IMR-90 (cell line): ENCODE data around the gene TRIM26. TPM values are rescaled to one million over a fixed set of nuclear protein-coding genes. Genes with fewer than 3 reads are reported as not detected.

Source experiments
- ATAC-seq: fragments of 200-7000 bp; cut with Tn5 transposase; 2 replicates; pipeline ENCODE4 v1.9.1; 2020; ENCODE audit warnings: low read depth, mild to moderate bottlenecking, moderate library complexity
- BruUV-seq: library from RNA; stranded (reverse); fragments of 400-500 nt; replicated peaks from 2 replicates; lab custom pipeline; 2021; lab: Mats Ljungman, UMichigan
- CTCF ChIA-PET: fragments of 300-600 bp; formaldehyde crosslinking; extraction: SDS; loops from one replicate; lab custom pipeline; 2021; ENCODE audit warnings: antibody characterized with exemption; lab: Yijun Ruan, JAX
- POLR2A ChIA-PET: fragments of 300-600 bp; sonication (Branson Sonifier 250); formaldehyde crosslinking; loops from one replicate; lab custom pipeline; 2022; ENCODE audit warnings: antibody characterized with exemption; ENCODE audit not compliant: unreplicated experiment; lab: Charles Lee
- DNase-seq: peaks from one replicate; pipeline ENCODE4 v3.0.0; 2013
- H2AFZ ChIP-seq: replicated peaks from 2 replicates; pipeline ENCODE3; 2013; ENCODE audit warnings: low read length, mild to moderate bottlenecking; ENCODE audit not compliant: poor library complexity
- H2AK5ac ChIP-seq: 2 replicates; pipeline ENCODE4 v1.6.1; 2013; ENCODE audit warnings: low read depth, low read length, inconsistent platforms
- H2AK9ac ChIP-seq: replicated peaks from 2 replicates; pipeline ENCODE3; 2013; ENCODE audit warnings: mild to moderate bottlenecking, low read depth, low read length, moderate library complexity; ENCODE audit not compliant: poor library complexity
- H2BK120ac ChIP-seq: 2 replicates; pipeline ENCODE4 v1.6.1; 2013; ENCODE audit warnings: low read depth, low read length, inconsistent platforms
- H2BK15ac ChIP-seq: 3 replicates; pipeline ENCODE4 v1.6.1; 2013; ENCODE audit warnings: low read depth, low read length, inconsistent platforms
- H2BK20ac ChIP-seq: 2 replicates; pipeline ENCODE4 v1.6.1; 2013; ENCODE audit warnings: low read depth, mild to moderate bottlenecking, inconsistent platforms, low read length, moderate library complexity
- H2BK5ac ChIP-seq: 2 replicates; pipeline ENCODE4 v1.6.1; 2013; ENCODE audit warnings: mild to moderate bottlenecking, low read depth, low read length, inconsistent platforms; ENCODE audit not compliant: poor library complexity, severe bottlenecking
- H3K14ac ChIP-seq: replicated peaks from 2 replicates; pipeline ENCODE4 v1.6.1; 2013; ENCODE audit warnings: low read depth, low read length, inconsistent platforms
- H3K18ac ChIP-seq: 2 replicates; pipeline ENCODE4 v1.6.1; 2013; ENCODE audit warnings: low read depth, low read length, control low read depth
- H3K23ac ChIP-seq: 2 replicates; pipeline ENCODE4 v1.6.1; 2013; ENCODE audit warnings: low read depth, low read length, inconsistent platforms
- H3K27ac ChIP-seq: 2 replicates; pipeline ENCODE4 v1.5.1; 2013; ENCODE audit warnings: mild to moderate bottlenecking, control low read depth, low read length; ENCODE audit not compliant: insufficient read depth
- H3K27me3 ChIP-seq: 2 replicates; pipeline ENCODE4 v1.6.1; 2013; ENCODE audit warnings: low read length; ENCODE audit not compliant: control insufficient read depth, insufficient read depth
- H3K36me3 ChIP-seq: 2 replicates; pipeline ENCODE4 v1.6.1; 2013; ENCODE audit warnings: low read length, mixed read lengths; ENCODE audit not compliant: control insufficient read depth, insufficient read depth
- H3K4ac ChIP-seq: 2 replicates; pipeline ENCODE4 v1.6.1; 2013; ENCODE audit warnings: low read depth, low read length, inconsistent platforms
- H3K4me1 ChIP-seq: 2 replicates; pipeline ENCODE4 v1.6.1; 2013; ENCODE audit warnings: low read length, mixed read lengths; ENCODE audit not compliant: control insufficient read depth, insufficient read depth
- H3K4me2 ChIP-seq: 2 replicates; pipeline ENCODE4 v1.6.1; 2013; ENCODE audit warnings: low read depth, mild to moderate bottlenecking, control low read depth, low read length, moderate library complexity
- H3K4me3 ChIP-seq: 2 replicates; pipeline ENCODE4 v1.5.1; 2013; ENCODE audit warnings: low read depth, mild to moderate bottlenecking, control low read depth, low read length, moderate library complexity; ENCODE audit not compliant: insufficient read depth
- H3K56ac ChIP-seq: 2 replicates; pipeline ENCODE4 v1.6.1; 2013; ENCODE audit warnings: low read length, inconsistent platforms; ENCODE audit not compliant: insufficient read depth; ENCODE audit errors: extremely low read depth
- H3K79me1 ChIP-seq, 2 experiments: 2 replicates each; pipeline ENCODE4 v1.6.1; 2013; ENCODE audit warnings: low read length in 2 of 2, inconsistent platforms in 1 of 2, low read depth in 1 of 2
- H3K9ac ChIP-seq: 2 replicates; pipeline ENCODE4 v1.6.1; 2013; ENCODE audit warnings: low read depth, low read length, control low read depth
- H3K9me1 ChIP-seq: 2 replicates; pipeline ENCODE4 v1.6.1; 2013; ENCODE audit warnings: low read length, inconsistent platforms; ENCODE audit not compliant: insufficient read depth
- H3K9me3 ChIP-seq: 2 replicates; pipeline ENCODE4 v1.6.1; 2013; ENCODE audit warnings: low read length; ENCODE audit not compliant: control insufficient read depth, insufficient read depth
- H4K20me1 ChIP-seq: 2 replicates; pipeline ENCODE4 v1.6.1; 2013; ENCODE audit warnings: low read length, inconsistent platforms; ENCODE audit not compliant: insufficient read depth
- H4K5ac ChIP-seq: 2 replicates; pipeline ENCODE4 v1.6.1; 2013; ENCODE audit warnings: mild to moderate bottlenecking, low read depth, low read length, control low read depth
- H4K8ac ChIP-seq, 2 experiments: 2 replicates each; pipeline ENCODE4 v1.6.1; 2013; ENCODE audit warnings: low read depth in 2 of 2, low read length in 2 of 2, control low read depth in 1 of 2, inconsistent platforms in 1 of 2
- H4K91ac ChIP-seq: 2 replicates; pipeline ENCODE4 v1.6.1; 2013; ENCODE audit warnings: low read depth, low read length, inconsistent platforms; ENCODE audit not compliant: insufficient read depth
- BHLHE40 ChIP-seq: fragments of 150-350 bp; IDR thresholded peaks from 2 replicates; pipeline ENCODE4 v1.6.1; 2016; ENCODE audit warnings: mild to moderate bottlenecking, low read depth, low read length
- CHD1 ChIP-seq: IDR thresholded peaks from 2 replicates; pipeline ENCODE4 v1.6.1; 2012; ENCODE audit warnings: low read depth, low read length, improper control_type of control experiment
- FOS ChIP-seq: fragments of 150-350 bp; IDR thresholded peaks from 2 replicates; pipeline ENCODE4 v1.6.1; 2016; ENCODE audit warnings: low read depth, low read length
- MAFK ChIP-seq: IDR thresholded peaks from 2 replicates; pipeline ENCODE4 v1.6.1; 2012; ENCODE audit warnings: low read depth, low read length, improper control_type of control experiment
- MAZ ChIP-seq: IDR thresholded peaks from 2 replicates; pipeline ENCODE4 v1.6.1; 2012; ENCODE audit warnings: low read depth, mild to moderate bottlenecking, low read length, improper control_type of control experiment, moderate library complexity, borderline replicate concordance
- MXI1 ChIP-seq: IDR thresholded peaks from 2 replicates; pipeline ENCODE4 v1.6.1; 2012; ENCODE audit warnings: low read depth, mild to moderate bottlenecking, low read length, moderate library complexity, borderline replicate concordance
- RCOR1 ChIP-seq: IDR thresholded peaks from 2 replicates; pipeline ENCODE4 v1.6.1; 2012; ENCODE audit warnings: mild to moderate bottlenecking, low read length, improper control_type of control experiment; ENCODE audit not compliant: insufficient replicate concordance
- SMC3 ChIP-seq: fragments of 150-350 bp; IDR thresholded peaks from 2 replicates; pipeline ENCODE4 v1.6.1; 2016; ENCODE audit warnings: low read depth, mild to moderate bottlenecking, antibody characterized with exemption, low read length, moderate library complexity
- WGBS, 2 experiments: methylation state at CpG; one replicate each; pipeline versions ENCODE4 v1.1.5 to v1.1.7; 2013; ENCODE audit warnings: missing lambda C conversion rate in 2 of 2; ENCODE audit not compliant: insufficient read length in 1 of 2; ENCODE audit errors: extremely low coverage in 2 of 2; 5-methylcytosine and 5-hydroxymethylcytosine counted together
- dilution Hi-C: fragments of 300-500 bp; cut with HindIII; formaldehyde crosslinking; loops from one replicate; pipeline ENCODE4 v1.14.3; 2018; ENCODE audit warnings: low sequenced_read_pairs; ENCODE audit not compliant: unreplicated experiment
- in situ Hi-C: fragments of 300-500 bp; cut with MboI; formaldehyde crosslinking; loops from 3 replicates; pipeline ENCODE4 v1.14.3; 2019; ENCODE audit warnings: low sequenced_read_pairs, inconsistent platforms, mixed read lengths
- intact Hi-C: fragments of 100-400 bp; cut with micrococcal nuclease; formaldehyde crosslinking; loops from 2 replicates; pipeline ENCODE4 v1.10.0; 2022
- polyA plus RNA-seq, 3 experiments: library from polyadenylated mRNA; depleted of rRNA; stranded (reverse); fragments of >200 nt; gene quantifications; 2 replicates each; pipeline ENCODE4 v1.2.3, GENCODE V29; 2012; ENCODE audit warnings: low replicate concordance in 1 of 3
- total RNA-seq: library from RNA; depleted of rRNA; stranded (reverse); fragments of >200 nt; gene quantifications from 2 replicates; pipeline ENCODE4 v1.2.3, GENCODE V29; 2012

Gene TRIM26
- total and polyA plus RNA-seq, 2 of the 4 experiments (the other 2 are of a cell fraction): 22.6 to 23.8 TPM

- CTCF ChIA-PET: no interaction called here
These were observed 66.1 kb downstream of the TRIM26 start for GRCh38 chr6:30147096-30147495.

More at GRCh38 chr6:30147096-30147495, 66.1 kb downstream of the TRIM26 start:
- H3K4ac ChIP-seq: no peak overlapping the region
- no peak overlapping the region for H2AK9ac ChIP-seq
- no peak overlapping the region for H3K14ac ChIP-seq
- H3K4me1 ChIP-seq: no peaks in the 10 kb centered on the region
- no peaks in the 10 kb centered on the region for H4K20me1 ChIP-seq
- no peak overlapping the region for H3K4me2 ChIP-seq
- H3K27ac ChIP-seq: no peak overlapping the region
- no peak overlapping the region for H2BK120ac ChIP-seq
- H2BK15ac ChIP-seq: no peak overlapping the region
- no peak overlapping the region for H4K91ac ChIP-seq
- no peak overlapping the region for H4K8ac ChIP-seq
- H3K4me3 ChIP-seq: no peak overlapping the region
- H2BK20ac ChIP-seq: no peak overlapping the region
- no peak overlapping the region for H3K56ac ChIP-seq
- no peak for TF ChIP-seq CHD1
- TF ChIP-seq MAZ: no peak
- TF ChIP-seq BHLHE40: no peak
- TF ChIP-seq MAFK: no peak
- no peak for TF ChIP-seq SMC3
- TF ChIP-seq FOS: no peak
- no peak for TF ChIP-seq MXI1
- no peak for TF ChIP-seq RCOR1
- no TSS peak for BruUV-seq
- H3K9ac ChIP-seq: no peak overlapping the region
- H2AK5ac ChIP-seq: no peak overlapping the region
- DNase-seq (no peak), ATAC-seq (no peak)
- no peak overlapping the region for H2AFZ ChIP-seq
- H3K23ac ChIP-seq: no peak overlapping the region
- POLR2A ChIA-PET: no interaction called here
- dilution Hi-C loops (no loop called here), intact Hi-C loops (no loop called here), in situ Hi-C loops (no loop called here)
- H3K9me1 ChIP-seq: no peaks in the 10 kb centered on the region
- WGBS, 2 experiments: no CpG with 5 or more reads among the region's 3 CpGs
- no peak overlapping the region for H4K5ac ChIP-seq
- H3K36me3 ChIP-seq: no peaks in the 10 kb centered on the region
- H3K9me3 ChIP-seq: no peaks in the 10 kb centered on the region
- no peak overlapping the region for H3K18ac ChIP-seq
- no peaks in the 10 kb centered on the region for H3K79me1 ChIP-seq
- H2BK5ac ChIP-seq: no peak overlapping the region
- peaks cover 37% of the 10 kb centered on the region for H3K27me3 ChIP-seq
